Measurements from ENCODE around the gene VKORC1.

VKORC1 gene

DNA sequence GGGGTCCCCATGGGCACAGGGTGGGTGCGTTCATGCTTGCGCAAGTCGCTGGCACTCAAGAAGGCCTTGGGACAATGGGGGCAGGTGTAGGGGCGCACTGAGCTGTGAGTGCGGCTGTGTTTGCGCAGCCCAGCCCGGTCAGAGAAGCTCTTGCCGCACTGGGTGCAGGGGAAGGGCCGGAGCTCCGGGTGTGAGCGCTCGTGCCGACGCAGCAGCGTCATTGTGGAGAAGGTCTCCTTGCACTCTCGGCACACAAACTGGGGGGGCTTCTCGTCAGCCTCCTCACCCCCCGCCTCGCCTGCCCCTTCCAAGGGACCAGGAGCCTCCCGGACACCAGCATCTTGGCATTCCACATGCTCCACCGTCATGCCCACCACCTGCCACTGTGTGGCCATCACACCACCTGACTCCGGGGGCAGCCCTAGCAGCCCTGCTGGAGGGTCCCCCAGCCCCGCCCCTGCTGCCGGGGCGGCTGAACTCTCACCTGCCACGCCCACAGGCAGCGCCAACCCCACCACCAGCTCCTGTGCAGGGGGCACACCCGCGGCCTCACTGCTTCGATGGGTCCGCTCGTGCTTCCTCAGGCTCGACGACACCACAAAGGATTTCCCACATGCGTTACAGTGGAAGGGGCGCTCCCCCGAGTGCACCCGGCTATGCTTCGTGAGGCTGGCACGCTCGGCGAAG is 33.3 kb downstream of the VKORC1 start:
- no peak for DNase-seq

DNA sequence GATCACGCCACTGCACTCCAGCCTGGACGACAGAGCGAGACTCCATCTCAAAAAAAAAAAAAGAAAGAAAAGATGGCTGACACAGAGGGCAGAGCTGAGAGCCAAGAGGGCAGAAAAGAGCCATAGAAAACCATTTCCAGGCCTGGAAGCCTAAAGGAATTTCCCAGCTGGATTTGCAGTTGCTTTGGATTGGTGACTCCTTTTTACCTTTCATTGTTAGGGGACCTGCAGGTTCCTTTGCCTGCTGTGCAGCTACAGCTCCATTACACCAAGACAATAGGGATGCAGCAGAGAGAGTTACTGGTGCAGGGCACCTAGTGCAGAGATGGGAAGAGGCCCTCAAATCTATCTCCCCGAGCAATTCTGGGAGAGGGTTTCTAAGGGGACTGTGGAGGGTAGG is 39.0 kb downstream of the VKORC1 start:
- no peak for DNase-seq

DNA sequence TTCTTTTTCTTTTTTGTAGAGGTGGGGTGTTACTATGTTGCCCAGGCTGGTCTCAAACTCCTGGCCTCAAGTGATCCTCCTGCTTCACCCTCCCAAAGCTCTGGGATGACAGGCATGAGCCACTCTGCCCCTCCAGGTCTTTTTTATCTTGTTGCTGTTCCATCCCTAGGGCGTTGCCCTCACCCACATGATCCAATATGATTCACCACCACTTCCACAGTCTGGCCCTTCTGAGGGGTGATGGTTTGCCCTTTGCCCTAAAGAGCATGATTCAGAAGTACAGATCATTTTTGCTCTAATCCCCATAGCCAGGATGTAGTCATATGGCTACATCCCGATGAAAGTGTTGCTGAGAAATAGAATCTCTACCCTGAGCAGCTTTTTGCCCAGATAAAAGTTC is 42.5 kb downstream of the VKORC1 start:
- DNase-seq = no peak

DNA sequence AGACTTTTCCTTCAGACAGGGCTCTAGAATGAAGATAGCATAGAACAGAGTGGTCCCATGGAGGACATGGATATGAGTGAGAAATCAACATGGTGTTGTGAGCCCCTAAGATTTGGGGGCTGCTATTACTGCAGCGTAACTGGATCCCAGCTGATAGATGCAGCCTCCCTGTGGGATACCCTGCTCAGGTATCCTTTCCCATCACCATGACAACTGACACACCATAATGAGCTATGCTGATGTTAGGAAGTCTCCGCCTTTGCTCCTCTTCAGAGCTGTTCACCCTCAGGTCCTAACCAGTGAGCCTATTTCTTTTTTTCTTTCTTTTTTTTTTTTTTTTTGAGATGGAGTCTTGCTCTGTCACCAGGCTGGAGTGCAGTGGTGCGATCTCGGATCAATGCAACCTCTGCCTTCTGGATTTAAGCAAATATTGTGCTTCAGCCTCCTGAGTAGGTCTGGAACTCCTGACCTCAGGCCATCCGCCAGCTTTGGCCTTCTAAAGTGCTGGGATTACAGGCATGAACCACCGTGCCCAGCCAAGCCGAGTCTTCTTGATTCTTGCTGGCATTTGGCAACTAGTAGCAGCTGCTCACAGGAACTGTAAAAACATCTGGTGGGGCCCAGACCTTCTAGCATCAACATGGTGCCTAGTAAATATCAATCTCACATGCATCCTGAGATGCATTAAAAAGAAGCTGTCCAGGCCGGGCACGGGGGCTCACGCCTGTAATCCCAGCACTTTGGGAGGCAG is 44.1 kb downstream of the VKORC1 start:
- DNase-seq = no peak

DNA sequence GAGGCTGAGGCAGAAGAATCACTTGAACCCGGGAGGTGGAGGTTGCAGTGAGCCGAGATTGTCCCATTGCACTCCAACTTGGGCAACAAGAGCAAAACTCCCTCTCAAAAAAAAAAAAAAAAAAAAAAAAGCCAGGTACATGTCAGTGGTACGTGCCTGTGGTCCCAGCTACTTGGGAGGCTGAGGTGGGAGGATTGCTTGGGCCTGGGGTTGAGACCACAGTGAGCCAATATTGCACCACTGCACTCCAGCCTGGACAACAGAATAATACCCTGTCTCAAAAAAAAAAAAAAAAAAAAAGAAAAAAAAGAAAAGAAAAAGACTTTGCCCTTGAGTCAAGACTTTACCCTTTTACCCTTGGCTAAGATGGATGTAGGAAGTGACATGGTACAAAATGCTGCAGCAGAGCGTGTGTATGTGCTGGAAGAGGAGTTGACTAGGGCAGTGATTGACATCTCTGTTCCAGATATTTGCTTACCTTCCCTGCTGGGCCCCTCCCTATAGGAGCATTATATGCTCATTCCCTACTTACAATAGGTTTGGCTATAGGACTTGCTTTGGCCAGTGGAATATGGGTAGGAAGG is 50.6 kb downstream of the VKORC1 start:
- DNase-seq = no peak

DNA sequence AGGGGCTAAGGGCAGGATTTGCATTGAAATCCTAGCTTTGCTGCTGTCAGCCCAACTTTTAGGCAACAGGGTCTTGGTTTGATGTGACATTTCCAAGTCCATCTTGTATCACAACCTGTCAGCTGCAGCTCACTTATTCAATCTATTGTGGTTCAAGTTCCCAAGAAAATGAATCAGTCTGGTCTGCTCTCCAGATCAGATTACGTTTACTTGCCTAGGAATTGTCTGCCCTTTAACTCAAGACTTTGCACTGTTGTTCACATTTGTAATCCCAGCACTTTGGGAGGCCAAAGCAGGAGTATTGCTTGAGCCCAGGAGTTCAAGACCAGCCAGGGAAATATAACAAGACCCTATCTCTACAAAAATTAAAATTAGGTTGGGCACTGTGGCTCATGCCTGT is 51.2 kb downstream of the VKORC1 start:
- no peak for DNase-seq

DNA sequence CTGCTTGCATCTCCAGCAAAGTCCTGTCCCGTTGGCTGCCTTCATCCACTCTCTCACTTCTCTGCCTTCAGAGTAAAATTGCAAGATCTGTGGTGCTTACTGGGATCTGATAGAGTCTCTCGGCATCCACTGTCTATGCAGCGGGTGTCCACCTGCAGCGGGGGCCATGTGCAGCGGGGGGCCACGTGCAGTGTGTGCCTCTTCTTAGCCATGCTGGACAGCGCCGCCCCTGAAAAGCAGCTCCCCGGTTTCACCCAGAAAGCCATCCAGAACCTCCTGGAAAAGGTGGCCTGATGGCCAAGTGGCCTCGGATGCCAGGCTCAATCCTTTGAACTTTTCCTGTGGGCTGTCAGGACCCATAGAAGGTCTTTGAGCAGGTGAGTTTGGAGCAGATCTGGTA is 51.7 kb downstream of the VKORC1 start:
- DNase-seq = no peak
